Measurements from ENCODE around the gene ADCY7. TPM values are rescaled to one million over a fixed set of nuclear protein-coding genes. Genes with fewer than 3 reads are reported as not detected.

The ADCY7 gene
- total and polyA plus RNA-seq, 2 experiments from 2014 or later = 3.9 to 4.4 TPM

DNA sequence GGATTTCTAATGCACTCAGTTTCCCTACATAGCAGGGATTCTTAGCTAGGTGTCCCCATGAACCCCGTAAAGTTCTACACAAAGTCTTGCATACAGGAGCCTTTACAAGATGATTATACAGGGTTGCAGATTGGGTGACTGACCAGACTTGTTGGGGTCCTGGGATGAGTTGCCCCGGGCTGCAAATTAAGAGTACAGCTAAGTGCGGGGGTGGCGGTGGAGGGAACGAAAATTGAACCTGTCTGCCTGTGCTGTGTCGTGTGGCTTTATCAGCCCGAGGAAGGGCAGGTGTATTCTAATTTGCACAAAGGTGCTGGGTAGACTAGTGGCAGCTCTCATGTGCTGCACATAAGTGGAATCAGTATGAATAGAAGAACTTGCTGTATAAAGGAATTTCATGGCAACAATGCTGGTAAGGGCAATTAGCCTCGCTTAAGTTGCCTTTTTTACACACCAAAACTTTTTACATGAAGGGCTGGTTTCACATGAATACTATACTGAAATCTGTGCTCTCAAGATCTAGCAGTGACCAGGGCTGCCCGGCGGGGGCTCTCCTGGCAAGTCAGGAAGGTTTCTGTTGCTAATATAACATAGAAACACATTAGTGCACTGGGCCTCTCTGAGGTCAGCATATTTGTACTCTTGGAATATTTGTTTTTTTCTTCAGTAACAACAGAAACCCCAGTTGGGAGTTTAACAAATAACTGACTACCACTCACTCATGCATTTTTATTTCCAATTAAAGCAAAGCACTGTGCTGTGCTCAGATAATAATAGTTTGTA lies 50.7 kb downstream of the ADCY7 start:
- H2AFZ ChIP-seq = no peak overlapping the region
- H3K4me1 ChIP-seq (ENCODE audit: insufficient read depth) = no peaks in the 10 kb centered on the region
- no peaks in the 10 kb centered on the region for H3K27me3 ChIP-seq
- H3K9me3 ChIP-seq (ENCODE audit: low read depth) = no peaks in the 10 kb centered on the region
- H3K27ac ChIP-seq = no peak overlapping the region
- no peak overlapping the region for H3K4me3 ChIP-seq
- no peaks in the 10 kb centered on the region for H3K79me2 ChIP-seq
- H3K9me2 ChIP-seq (replicated peaks; ENCODE audit: insufficient read depth) = no peaks in the 10 kb centered on the region
- 84% methylated on average over 10 of the region's 10 CpGs for WGBS (ENCODE audit: low lambda C conversion rate, missing lambda C conversion rate)
- no peak overlapping the region for H3K4me2 ChIP-seq
- H3K36me3 ChIP-seq (replicated peaks; ENCODE audit: insufficient read depth, low read depth) = no peaks in the 10 kb centered on the region
- no peaks in the 10 kb centered on the region for H4K20me1 ChIP-seq (ENCODE audit: insufficient read depth, poor library complexity, severe bottlenecking)
- no peak for DNase-seq (ENCODE audit: low spot score)
- no peak for TF ChIP-seq EZH2 (IDR thresholded peaks at IDR 0.05; ENCODE audit: borderline replicate concordance)

GRCh38 chr16:50318796-50319578 lies 52.6 kb downstream of the ADCY7 start:
- TF ChIP-seq, protein P1, sequence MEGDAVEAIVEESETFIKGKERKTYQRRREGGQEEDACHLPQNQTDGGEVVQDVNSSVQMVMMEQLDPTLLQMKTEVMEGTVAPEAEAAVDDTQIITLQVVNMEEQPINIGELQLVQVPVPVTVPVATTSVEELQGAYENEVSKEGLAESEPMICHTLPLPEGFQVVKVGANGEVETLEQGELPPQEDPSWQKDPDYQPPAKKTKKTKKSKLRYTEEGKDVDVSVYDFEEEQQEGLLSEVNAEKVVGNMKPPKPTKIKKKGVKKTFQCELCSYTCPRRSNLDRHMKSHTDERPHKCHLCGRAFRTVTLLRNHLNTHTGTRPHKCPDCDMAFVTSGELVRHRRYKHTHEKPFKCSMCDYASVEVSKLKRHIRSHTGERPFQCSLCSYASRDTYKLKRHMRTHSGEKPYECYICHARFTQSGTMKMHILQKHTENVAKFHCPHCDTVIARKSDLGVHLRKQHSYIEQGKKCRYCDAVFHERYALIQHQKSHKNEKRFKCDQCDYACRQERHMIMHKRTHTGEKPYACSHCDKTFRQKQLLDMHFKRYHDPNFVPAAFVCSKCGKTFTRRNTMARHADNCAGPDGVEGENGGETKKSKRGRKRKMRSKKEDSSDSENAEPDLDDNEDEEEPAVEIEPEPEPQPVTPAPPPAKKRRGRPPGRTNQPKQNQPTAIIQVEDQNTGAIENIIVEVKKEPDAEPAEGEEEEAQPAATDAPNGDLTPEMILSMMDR (IDR thresholded peaks at IDR 0.05; ENCODE audit: poor library complexity) = no peak
- TF ChIP-seq EZH2phosphoT487 (IDR thresholded peaks at IDR 0.05; ENCODE audit: low read depth, severe bottlenecking, unreplicated experiment) (no peak), EZH2 (IDR thresholded peaks at IDR 0.05; ENCODE audit: borderline replicate concordance) (no peak)
- DNase-seq (ENCODE audit: low spot score) = no peak
- H3K4me1 ChIP-seq (ENCODE audit: insufficient read depth) = no peaks in the 10 kb centered on the region
- no peaks in the 10 kb centered on the region for H3K79me2 ChIP-seq
- no peak overlapping the region for H2AFZ ChIP-seq
- no peaks in the 10 kb centered on the region for H3K36me3 ChIP-seq (replicated peaks; ENCODE audit: insufficient read depth, low read depth)
- H3K27ac ChIP-seq = no peak overlapping the region
- H3K9me2 ChIP-seq (replicated peaks; ENCODE audit: insufficient read depth) = no peaks in the 10 kb centered on the region
- no peaks in the 10 kb centered on the region for H3K9me3 ChIP-seq (ENCODE audit: low read depth)
- 87% methylated on average over 9 of the region's 9 CpGs for WGBS (ENCODE audit: low lambda C conversion rate, missing lambda C conversion rate)
- no peaks in the 10 kb centered on the region for H3K27me3 ChIP-seq
- H3K4me3 ChIP-seq = no peak overlapping the region
- H4K20me1 ChIP-seq (ENCODE audit: insufficient read depth, poor library complexity, severe bottlenecking) = no peaks in the 10 kb centered on the region
- H3K4me2 ChIP-seq = no peak overlapping the region

- no peak overlapping the region for H2AFZ ChIP-seq
- H3K36me3 ChIP-seq (replicated peaks; ENCODE audit: insufficient read depth, low read depth) = no peaks in the 10 kb centered on the region
- no peak for DNase-seq (ENCODE audit: low spot score)
- no peak overlapping the region for H3K4me2 ChIP-seq
- H3K9me2 ChIP-seq (replicated peaks; ENCODE audit: insufficient read depth) = no peaks in the 10 kb centered on the region
- no peaks in the 10 kb centered on the region for H3K79me2 ChIP-seq
- H3K27ac ChIP-seq = no peak overlapping the region
- no peak overlapping the region for H3K4me3 ChIP-seq
- TF ChIP-seq, protein P1 (IDR thresholded peaks at IDR 0.05; ENCODE audit: poor library complexity) = no peak
- TF ChIP-seq EZH2phosphoT487 (IDR thresholded peaks at IDR 0.05; ENCODE audit: low read depth, severe bottlenecking, unreplicated experiment) (no peak), EZH2 (IDR thresholded peaks at IDR 0.05; ENCODE audit: borderline replicate concordance) (no peak)
- no peaks in the 10 kb centered on the region for H3K9me3 ChIP-seq (ENCODE audit: low read depth)
- 74% methylated on average over 5 of the region's 5 CpGs for WGBS (ENCODE audit: low lambda C conversion rate, missing lambda C conversion rate)
- no peaks in the 10 kb centered on the region for H4K20me1 ChIP-seq (ENCODE audit: insufficient read depth, poor library complexity, severe bottlenecking)
- H3K27me3 ChIP-seq = no peaks in the 10 kb centered on the region
- H3K4me1 ChIP-seq (ENCODE audit: insufficient read depth) = no peaks in the 10 kb centered on the region
Measured at GRCh38 chr16:50320310-50320709, 54.0 kb downstream of the ADCY7 start.

DNA sequence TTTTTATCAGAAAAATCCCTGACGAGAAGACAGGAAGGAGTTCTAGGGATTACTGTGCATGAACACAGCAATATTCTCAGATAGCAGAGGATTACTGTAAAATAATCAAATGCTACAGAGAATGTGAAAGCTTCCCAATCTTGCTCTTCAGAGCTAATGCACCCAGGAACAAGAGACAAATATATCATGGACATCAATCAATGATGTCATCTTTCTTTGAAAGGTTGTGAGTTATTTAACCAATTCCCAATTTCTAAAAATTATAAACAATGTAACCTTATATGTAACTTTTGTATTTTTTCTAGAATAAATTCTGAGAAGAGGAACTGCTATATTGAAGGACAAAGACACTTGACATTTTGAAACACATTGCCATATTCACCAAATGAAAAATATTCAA lies 56.0 kb downstream of the ADCY7 start:
- no peak overlapping the region for H3K4me2 ChIP-seq
- no peaks in the 10 kb centered on the region for H3K9me2 ChIP-seq (replicated peaks; ENCODE audit: insufficient read depth)
- H3K36me3 ChIP-seq (replicated peaks; ENCODE audit: insufficient read depth, low read depth) = no peaks in the 10 kb centered on the region
- no peaks in the 10 kb centered on the region for H3K4me1 ChIP-seq (ENCODE audit: insufficient read depth)
- H3K27ac ChIP-seq = no peak overlapping the region
- no peaks in the 10 kb centered on the region for H4K20me1 ChIP-seq (ENCODE audit: insufficient read depth, poor library complexity, severe bottlenecking)
- H2AFZ ChIP-seq = no peak overlapping the region
- 81% methylated on average over 1 of the region's 1 CpG for WGBS (ENCODE audit: low lambda C conversion rate, missing lambda C conversion rate)
- no peaks in the 10 kb centered on the region for H3K27me3 ChIP-seq
- H3K4me3 ChIP-seq = no peak overlapping the region
- no peak for DNase-seq (ENCODE audit: low spot score)
- no peaks in the 10 kb centered on the region for H3K9me3 ChIP-seq (ENCODE audit: low read depth)
- no peaks in the 10 kb centered on the region for H3K79me2 ChIP-seq
- TF ChIP-seq EZH2phosphoT487 (IDR thresholded peaks at IDR 0.05; ENCODE audit: low read depth, severe bottlenecking, unreplicated experiment) = no peak
- TF ChIP-seq, protein P1 (IDR thresholded peaks at IDR 0.05; ENCODE audit: poor library complexity) = no peak
- TF ChIP-seq EZH2 (IDR thresholded peaks at IDR 0.05; ENCODE audit: borderline replicate concordance) = no peak
